Suprapubic skin (tissue), 3 donors: ENCODE results near the gene XCR1.

ENCODE experiments used
- EP300 ChIP-seq: sonication (generic); formaldehyde crosslinking; IDR thresholded peaks from one replicate; pipeline ENCODE4 v1.6.1; 2017; ENCODE audit warnings: antibody characterized with exemption
- POLR2A ChIP-seq, 2 donors: fragments of 450-650 bp; IDR thresholded peaks; one replicate each; pipeline ENCODE4 v1.6.1; 2017; ENCODE audit warnings: antibody characterized with exemption in 2 of 2, mild to moderate bottlenecking in 2 of 2, moderate library complexity in 2 of 2
- TF ChIP-seq, protein P1 (sequence below), 2 donors: fragments of 200-600 bp in 1 of 2; fragments of 450-650 bp in 1 of 2; sonication (generic) in 1 of 2; IDR thresholded peaks; one replicate each; pipeline ENCODE4 v1.5.1; 2016 to 2019; ENCODE audit warnings: antibody characterized with exemption in 2 of 2, mild to moderate bottlenecking in 1 of 2, moderate library complexity in 1 of 2

GRCh38 chr3:45981346-45982074 lies 45.8 kb downstream of the XCR1 start:
- TF ChIP-seq, protein P1, sequence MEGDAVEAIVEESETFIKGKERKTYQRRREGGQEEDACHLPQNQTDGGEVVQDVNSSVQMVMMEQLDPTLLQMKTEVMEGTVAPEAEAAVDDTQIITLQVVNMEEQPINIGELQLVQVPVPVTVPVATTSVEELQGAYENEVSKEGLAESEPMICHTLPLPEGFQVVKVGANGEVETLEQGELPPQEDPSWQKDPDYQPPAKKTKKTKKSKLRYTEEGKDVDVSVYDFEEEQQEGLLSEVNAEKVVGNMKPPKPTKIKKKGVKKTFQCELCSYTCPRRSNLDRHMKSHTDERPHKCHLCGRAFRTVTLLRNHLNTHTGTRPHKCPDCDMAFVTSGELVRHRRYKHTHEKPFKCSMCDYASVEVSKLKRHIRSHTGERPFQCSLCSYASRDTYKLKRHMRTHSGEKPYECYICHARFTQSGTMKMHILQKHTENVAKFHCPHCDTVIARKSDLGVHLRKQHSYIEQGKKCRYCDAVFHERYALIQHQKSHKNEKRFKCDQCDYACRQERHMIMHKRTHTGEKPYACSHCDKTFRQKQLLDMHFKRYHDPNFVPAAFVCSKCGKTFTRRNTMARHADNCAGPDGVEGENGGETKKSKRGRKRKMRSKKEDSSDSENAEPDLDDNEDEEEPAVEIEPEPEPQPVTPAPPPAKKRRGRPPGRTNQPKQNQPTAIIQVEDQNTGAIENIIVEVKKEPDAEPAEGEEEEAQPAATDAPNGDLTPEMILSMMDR (IDR thresholded peaks at IDR 0.05): no peak
- TF ChIP-seq EP300 (no peak), POLR2A (IDR thresholded peaks at IDR 0.05) (no peak)
